Mesenchymal stem cell (in vitro differentiated cells and primary cell): ENCODE results near the gene UNC5C.

Experiments
- DNase-seq: peaks from one replicate; pipeline ENCODE4 v3.0.0-alpha.2; 2013
- H2AFZ ChIP-seq: one replicate; pipeline ENCODE4 v1.6.1; 2013; ENCODE audit warnings: low read depth, mild to moderate bottlenecking, control low read depth, inconsistent platforms, low read length, moderate library complexity
- H2AK5ac ChIP-seq: 2 replicates; pipeline ENCODE4 v1.6.1; 2013; ENCODE audit warnings: low read length, moderate library complexity, mild to moderate bottlenecking, inconsistent platforms; ENCODE audit not compliant: severe bottlenecking
- H2BK120ac ChIP-seq: one replicate; pipeline ENCODE4 v1.6.1; 2013; ENCODE audit warnings: low read depth, mild to moderate bottlenecking, inconsistent platforms, low read length, moderate library complexity
- H2BK12ac ChIP-seq, 2 experiments: one replicate each; pipeline ENCODE4 v1.6.1; 2013; ENCODE audit warnings: inconsistent platforms in 2 of 2, low read length in 2 of 2, mild to moderate bottlenecking in 2 of 2, moderate library complexity in 2 of 2, control low read depth in 1 of 2
- H2BK15ac ChIP-seq: one replicate; pipeline ENCODE4 v1.6.1; 2013; ENCODE audit warnings: mild to moderate bottlenecking, low read depth, inconsistent platforms; ENCODE audit not compliant: poor library complexity, severe bottlenecking
- H2BK5ac ChIP-seq: 2 replicates; pipeline ENCODE4 v1.6.1; 2013; ENCODE audit warnings: low read depth, mild to moderate bottlenecking, low read length, control low read depth, inconsistent platforms; ENCODE audit not compliant: poor library complexity, severe bottlenecking
- H3K14ac ChIP-seq, 2 experiments: one replicate each; pipeline ENCODE4 v1.6.1; 2013; ENCODE audit warnings: inconsistent platforms in 2 of 2, low read length in 2 of 2, control low read depth in 1 of 2, mild to moderate bottlenecking in 1 of 2, moderate library complexity in 1 of 2
- H3K18ac ChIP-seq, 2 experiments: one replicate each; pipeline ENCODE4 v1.6.1; 2013; ENCODE audit warnings: inconsistent platforms in 2 of 2, low read length in 2 of 2, control low read depth in 1 of 2, low read depth in 1 of 2, mild to moderate bottlenecking in 1 of 2
- H3K23ac ChIP-seq, 2 experiments: one replicate each; pipeline ENCODE4 v1.6.1; 2013; ENCODE audit warnings: inconsistent platforms in 2 of 2, low read length in 2 of 2, mild to moderate bottlenecking in 2 of 2, moderate library complexity in 2 of 2, control low read depth in 1 of 2
- H3K27ac ChIP-seq: 2 replicates; pipeline ENCODE4 v1.5.1; 2013; ENCODE audit warnings: mild to moderate bottlenecking, moderate library complexity, low read length, control low read depth, inconsistent platforms; ENCODE audit not compliant: poor library complexity, severe bottlenecking
- H3K27me3 ChIP-seq, 2 experiments: 2 replicates each; pipeline versions ENCODE4 v1.6.1 to v1.7.0; 2013; ENCODE audit warnings: low read length in 2 of 2, mild to moderate bottlenecking in 2 of 2, moderate library complexity in 2 of 2, control low read depth in 1 of 2, inconsistent platforms in 1 of 2; ENCODE audit not compliant: control insufficient read depth in 1 of 2, insufficient read depth in 1 of 2
- H3K36me3 ChIP-seq, 2 experiments: 2 replicates each; pipeline versions ENCODE4 v1.6.1 to v1.7.0; 2013; ENCODE audit warnings: low read length in 2 of 2, control low read depth in 1 of 2, inconsistent platforms in 1 of 2, low read depth in 1 of 2, mild to moderate bottlenecking in 1 of 2; ENCODE audit not compliant: insufficient read depth in 2 of 2, control insufficient read depth in 1 of 2
- H3K4ac ChIP-seq, 2 experiments: one replicate each; pipeline ENCODE4 v1.6.1; 2013; ENCODE audit warnings: inconsistent platforms in 2 of 2, low read length in 2 of 2, mild to moderate bottlenecking in 2 of 2, moderate library complexity in 2 of 2, control low read depth in 1 of 2, low read depth in 1 of 2
- H3K4me1 ChIP-seq: 2 replicates; pipeline ENCODE4 v1.6.1; 2013; ENCODE audit warnings: low read depth, low read length, control low read depth; ENCODE audit not compliant: control insufficient read depth, insufficient read depth
- H3K4me2 ChIP-seq: 2 replicates; pipeline ENCODE4 v1.6.1; 2013; ENCODE audit warnings: low read length, mild to moderate bottlenecking, inconsistent platforms; ENCODE audit not compliant: poor library complexity, severe bottlenecking
- H3K4me3 ChIP-seq, 2 experiments: 2 replicates each; pipeline versions ENCODE4 v1.5.1 to v1.7.0; 2013; ENCODE audit warnings: low read length in 2 of 2, mild to moderate bottlenecking in 2 of 2, control low read depth in 1 of 2, low read depth in 1 of 2; ENCODE audit not compliant: insufficient read depth in 1 of 2
- H3K79me1 ChIP-seq: replicated peaks from 2 replicates; pipeline ENCODE4 v1.6.1; 2013; ENCODE audit warnings: mild to moderate bottlenecking, control low read depth, low read length, inconsistent platforms; ENCODE audit not compliant: poor library complexity, severe bottlenecking
- H3K9ac ChIP-seq: 2 replicates; pipeline ENCODE4 v1.7.0; 2013; ENCODE audit warnings: mild to moderate bottlenecking, low read length, moderate library complexity
- H3K9me3 ChIP-seq: 2 replicates; pipeline ENCODE4 v1.7.0; 2013; ENCODE audit warnings: mild to moderate bottlenecking, low read length; ENCODE audit not compliant: control insufficient read depth
- H4K8ac ChIP-seq: one replicate; pipeline ENCODE4 v1.6.1; 2013; ENCODE audit warnings: inconsistent platforms, mild to moderate bottlenecking, low read length, moderate library complexity
- H4K91ac ChIP-seq: one replicate; pipeline ENCODE4 v1.6.1; 2013; ENCODE audit warnings: mild to moderate bottlenecking, low read length, inconsistent platforms
- WGBS: methylation state at CpG from one replicate; pipeline ENCODE4 v1.1.7; 2013; ENCODE audit warnings: mixed read lengths; 5-methylcytosine and 5-hydroxymethylcytosine counted together

Gene UNC5C

GRCh38 chr4:95318483-95318882, 230.3 kb downstream of the UNC5C start:
- Histone ChIP-seq H2BK12ac (no peak overlapping the region), H2BK15ac (no peak overlapping the region), H3K4ac (no peak overlapping the region), H4K8ac (no peak overlapping the region), H3K27me3 (peaks cover 0 to 3% of the 10 kb centered on the region in 2 experiments), H2AFZ (no peak overlapping the region), H2BK5ac (no peak overlapping the region), H2AK5ac (no peak overlapping the region), H3K9me3 (no peaks in the 10 kb centered on the region), H3K79me1 (no peaks in the 10 kb centered on the region), H3K4me3 (no peak overlapping the region), H3K9ac (no peak overlapping the region), H3K4me2 (no peak overlapping the region), H3K27ac (no peak overlapping the region), H3K14ac (no peak overlapping the region), H3K4me1 (no peaks in the 10 kb centered on the region), H3K36me3 (no peaks in the 10 kb centered on the region), H4K91ac (no peak overlapping the region), H3K23ac (no peak overlapping the region), H3K18ac (no peak overlapping the region), H2BK120ac (no peak overlapping the region)
- WGBS, result 72% methylated on average over 1 of the region's 1 CpG
- DNase-seq, result no peak

DNA sequence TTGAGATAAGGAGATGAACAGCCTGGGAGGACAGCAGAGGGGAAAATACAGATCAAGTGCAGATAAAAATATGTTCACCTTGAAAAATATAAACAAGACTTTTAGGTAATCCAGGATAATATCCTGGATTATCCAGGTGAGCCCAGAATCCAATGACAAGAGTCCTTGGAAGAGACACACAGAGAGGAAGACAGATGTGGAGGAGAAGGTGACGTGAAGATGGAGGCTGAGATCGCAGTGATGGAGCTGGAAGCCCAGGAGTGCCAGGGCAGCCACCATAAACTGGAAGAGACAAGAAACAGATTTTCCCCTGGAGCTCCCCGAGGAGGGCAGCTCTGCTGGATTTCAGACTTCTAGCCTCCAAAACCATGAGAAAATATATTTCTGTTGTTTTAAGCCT, 230.7 kb downstream of the UNC5C start:
- no peak overlapping the region for H3K18ac ChIP-seq
- H3K27me3 ChIP-seq, result peaks cover 0 to 3% of the 10 kb centered on the region in 2 experiments
- H3K4me1 ChIP-seq, result no peaks in the 10 kb centered on the region
- H3K79me1 ChIP-seq, result no peaks in the 10 kb centered on the region
- H3K4me2 ChIP-seq, result no peak overlapping the region
- no peak overlapping the region for H3K4me3 ChIP-seq
- H2BK5ac ChIP-seq, result no peak overlapping the region
- no peak overlapping the region for H3K4ac ChIP-seq
- H3K27ac ChIP-seq, result no peak overlapping the region
- H3K36me3 ChIP-seq, result no peaks in the 10 kb centered on the region
- no peak overlapping the region for H4K91ac ChIP-seq
- 98% methylated on average over 2 of the region's 3 CpGs for WGBS
- peak overlapping the region in 1 of 2 experiments; percentile 24 for H2BK12ac ChIP-seq
- H3K9ac ChIP-seq, result no peak overlapping the region
- H2AFZ ChIP-seq, result no peak overlapping the region
- no peak overlapping the region for H4K8ac ChIP-seq
- no peak overlapping the region for H3K14ac ChIP-seq
- H2AK5ac ChIP-seq, result no peak overlapping the region
- no peaks in the 10 kb centered on the region for H3K9me3 ChIP-seq
- H3K23ac ChIP-seq, result no peak overlapping the region
- no peak for DNase-seq
- H2BK15ac ChIP-seq, result no peak overlapping the region
- no peak overlapping the region for H2BK120ac ChIP-seq

- Histone ChIP-seq H3K4ac (no peak overlapping the region), H2BK12ac (no peak overlapping the region), H4K91ac (peak overlapping the region; percentile 34), H3K18ac (no peak overlapping the region), H2BK5ac (no peak overlapping the region), H4K8ac (no peak overlapping the region), H3K27ac (no peak overlapping the region), H3K36me3 (no peaks in the 10 kb centered on the region), H3K79me1 (no peaks in the 10 kb centered on the region), H2BK120ac (no peak overlapping the region), H3K23ac (no peak overlapping the region), H3K9me3 (no peaks in the 10 kb centered on the region), H3K9ac (no peak overlapping the region), H3K27me3 (peaks cover 0 to 3% of the 10 kb centered on the region in 2 experiments), H3K14ac (no peak overlapping the region), H2AK5ac (no peak overlapping the region), H2AFZ (no peak overlapping the region), H3K4me1 (no peaks in the 10 kb centered on the region), H2BK15ac (no peak overlapping the region), H3K4me2 (no peak overlapping the region), H3K4me3 (no peak overlapping the region)
- 78% methylated on average over 10 of the region's 10 CpGs for WGBS
- DNase-seq, result no peak
Measured at GRCh38 chr4:95317085-95317793, 231.5 kb downstream of the UNC5C start.

GRCh38 chr4:95314573-95314972, 234.2 kb downstream of the UNC5C start:
- Histone ChIP-seq H2AK5ac (no peak overlapping the region), H3K14ac (no peak overlapping the region), H4K8ac (no peak overlapping the region), H3K23ac (no peak overlapping the region), H3K27ac (no peak overlapping the region), H3K4me1 (no peaks in the 10 kb centered on the region), H3K36me3 (no peaks in the 10 kb centered on the region), H4K91ac (no peak overlapping the region), H2BK12ac (no peak overlapping the region), H3K4me3 (no peak overlapping the region), H3K27me3 (peaks cover 0 to 3% of the 10 kb centered on the region in 2 experiments), H3K79me1 (no peaks in the 10 kb centered on the region), H2BK5ac (no peak overlapping the region), H2BK15ac (no peak overlapping the region), H3K4ac (no peak overlapping the region), H3K4me2 (no peak overlapping the region), H3K18ac (no peak overlapping the region), H2BK120ac (no peak overlapping the region), H3K9ac (no peak overlapping the region), H2AFZ (no peak overlapping the region), H3K9me3 (no peaks in the 10 kb centered on the region)
- no peak for DNase-seq
- no CpG with 5 or more reads among the region's 1 CpG for WGBS
